SK-N-SH treated with all-trans-retinoic acid at 6 μM for 48 hours (cell line): ENCODE data around the gene SUGP1.

Source experiments
- ESRRG ChIP-seq: fragments of 250-450 bp; sonication (Bioruptor Pico); IDR thresholded peaks from 2 replicates; pipeline ENCODE4 v1.6.1; 2021; ENCODE audit warnings: mild to moderate bottlenecking
- OSR1 ChIP-seq: fragments of 250-450 bp; sonication (Bioruptor Pico); IDR thresholded peaks from 2 replicates; pipeline ENCODE4 v1.8.0; 2022; ENCODE audit warnings: moderate library complexity, mild to moderate bottlenecking, inconsistent platforms
- TF ChIP-seq, protein P1 (sequence below): fragments of 250-450 bp; sonication (Bioruptor Pico); IDR thresholded peaks from 2 replicates; pipeline ENCODE4 v1.8.0; 2020; ENCODE audit warnings: mild to moderate bottlenecking, moderate library complexity, borderline replicate concordance
- TF ChIP-seq, protein P2 (sequence below): fragments of 250-450 bp; sonication (Bioruptor Pico); IDR thresholded peaks from 2 replicates; pipeline ENCODE4 v1.5.1; 2020; ENCODE audit warnings: low read depth, mild to moderate bottlenecking, moderate library complexity

DNA sequence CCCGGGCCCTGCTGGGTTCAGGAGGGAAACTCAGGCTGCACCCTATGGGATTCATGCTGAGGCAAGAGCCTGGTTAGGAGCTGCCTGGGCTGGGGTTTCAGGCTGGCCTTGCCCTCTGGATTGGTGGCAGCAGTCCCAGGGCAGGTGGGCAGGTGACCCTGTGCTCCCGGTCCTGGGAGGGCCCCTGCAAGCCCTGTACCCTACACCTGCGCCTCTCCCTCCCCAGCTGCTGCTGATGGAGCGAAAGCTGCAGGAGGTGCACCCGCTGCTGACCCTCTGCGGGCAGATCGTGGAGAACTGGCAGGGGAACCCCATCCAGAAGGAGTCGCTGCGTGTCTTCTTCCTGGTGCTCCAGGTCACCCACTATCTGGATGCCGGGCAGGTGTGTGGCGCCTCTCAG lies 20.7 kb upstream of the SUGP1 start:
- TF ChIP-seq, protein P1, sequence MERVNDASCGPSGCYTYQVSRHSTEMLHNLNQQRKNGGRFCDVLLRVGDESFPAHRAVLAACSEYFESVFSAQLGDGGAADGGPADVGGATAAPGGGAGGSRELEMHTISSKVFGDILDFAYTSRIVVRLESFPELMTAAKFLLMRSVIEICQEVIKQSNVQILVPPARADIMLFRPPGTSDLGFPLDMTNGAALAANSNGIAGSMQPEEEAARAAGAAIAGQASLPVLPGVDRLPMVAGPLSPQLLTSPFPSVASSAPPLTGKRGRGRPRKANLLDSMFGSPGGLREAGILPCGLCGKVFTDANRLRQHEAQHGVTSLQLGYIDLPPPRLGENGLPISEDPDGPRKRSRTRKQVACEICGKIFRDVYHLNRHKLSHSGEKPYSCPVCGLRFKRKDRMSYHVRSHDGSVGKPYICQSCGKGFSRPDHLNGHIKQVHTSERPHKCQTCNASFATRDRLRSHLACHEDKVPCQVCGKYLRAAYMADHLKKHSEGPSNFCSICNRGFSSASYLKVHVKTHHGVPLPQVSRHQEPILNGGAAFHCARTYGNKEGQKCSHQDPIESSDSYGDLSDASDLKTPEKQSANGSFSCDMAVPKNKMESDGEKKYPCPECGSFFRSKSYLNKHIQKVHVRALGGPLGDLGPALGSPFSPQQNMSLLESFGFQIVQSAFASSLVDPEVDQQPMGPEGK (CRISPR knock-in tag): no peak
- TF ChIP-seq, protein P2, sequence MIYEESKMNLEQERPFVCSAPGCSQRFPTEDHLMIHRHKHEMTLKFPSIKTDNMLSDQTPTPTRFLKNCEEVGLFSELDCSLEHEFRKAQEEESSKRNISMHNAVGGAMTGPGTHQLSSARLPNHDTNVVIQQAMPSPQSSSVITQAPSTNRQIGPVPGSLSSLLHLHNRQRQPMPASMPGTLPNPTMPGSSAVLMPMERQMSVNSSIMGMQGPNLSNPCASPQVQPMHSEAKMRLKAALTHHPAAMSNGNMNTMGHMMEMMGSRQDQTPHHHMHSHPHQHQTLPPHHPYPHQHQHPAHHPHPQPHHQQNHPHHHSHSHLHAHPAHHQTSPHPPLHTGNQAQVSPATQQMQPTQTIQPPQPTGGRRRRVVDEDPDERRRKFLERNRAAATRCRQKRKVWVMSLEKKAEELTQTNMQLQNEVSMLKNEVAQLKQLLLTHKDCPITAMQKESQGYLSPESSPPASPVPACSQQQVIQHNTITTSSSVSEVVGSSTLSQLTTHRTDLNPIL (CRISPR knock-in tag): no peak
- no peak for TF ChIP-seq OSR1 (CRISPR knock-in tag)
- TF ChIP-seq ESRRG (CRISPR knock-in tag): no peak
